HepG2 (cell line): ENCODE results near the gene VPS52. TPM values are rescaled to one million over a fixed set of nuclear protein-coding genes. Genes with fewer than 3 reads are reported as not detected.

Experiments used
- ATAC-seq: fragments of 200-7000 bp; cut with Tn5 transposase; 3 replicates; pipeline ENCODE4 v1.9.1; 2020; ENCODE audit warnings: mild to moderate bottlenecking, moderate library complexity
- BruUV-seq: library from RNA; stranded (reverse); fragments of 400-500 nt; replicated peaks from 2 replicates; lab custom pipeline; 2021; lab: Mats Ljungman, UMichigan
- CTCF ChIA-PET: fragments of 300-600 bp; formaldehyde crosslinking; extraction: SDS; loops from one replicate; lab custom pipeline; 2021; ENCODE audit warnings: low total read pairs, inconsistent platforms, low intra/inter-chr PET ratio; lab: Yijun Ruan, JAX
- POLR2A ChIA-PET: fragments of 350-600 bp; sonication (Branson Sonifier 250); formaldehyde crosslinking; loops from one replicate; lab custom pipeline; 2020; ENCODE audit warnings: antibody characterized with exemption, inconsistent platforms; lab: Yijun Ruan, JAX
- DNase-seq: peaks from one replicate; pipeline ENCODE4 v3.0.0-alpha.2; 2015; ENCODE audit warnings: low spot score
- FAIRE-seq: peaks from 3 replicates; lab custom pipeline; 2011; peaks lifted over from hg19 to GRCh38; lab: Jason Lieb, UNC
- H2AFZ ChIP-seq: one replicate; pipeline ENCODE4 v1.6.1; 2011; ENCODE audit warnings: low read length, inconsistent platforms
- H3K27ac ChIP-seq: fragments of 300-600 bp; 3 replicates; pipeline ENCODE4 v1.8.0; 2011; ENCODE audit warnings: mixed run types, mild to moderate bottlenecking, mixed read lengths, low read length, inconsistent platforms; ENCODE audit not compliant: insufficient read depth; ENCODE audit errors: extremely low read length
- H3K27me3 ChIP-seq, 2 experiments: fragments of 200-600 bp in 1 of 2; 2 replicates in 1 of 2; 3 replicates in 1 of 2; pipeline versions ENCODE4 v1.6.0 to v1.8.0; 2011; ENCODE audit warnings: low read length in 2 of 2, mild to moderate bottlenecking in 2 of 2, moderate library complexity in 2 of 2, inconsistent platforms in 1 of 2; ENCODE audit not compliant: insufficient read depth in 2 of 2, control insufficient read depth in 1 of 2
- H3K36me3 ChIP-seq, 2 experiments: fragments of 200-600 bp in 1 of 2; replicated peaks in 1 of 2; 2 replicates in 1 of 2; 3 replicates in 1 of 2; pipeline versions ENCODE4 v1.5.1 to v1.8.0; 2011; ENCODE audit warnings: low read length in 2 of 2, inconsistent platforms in 1 of 2; ENCODE audit not compliant: insufficient read depth in 2 of 2, control insufficient read depth in 1 of 2
- H3K4me1 ChIP-seq: 2 replicates; pipeline ENCODE4 v1.5.1; 2012; ENCODE audit warnings: low read length, inconsistent platforms; ENCODE audit not compliant: insufficient read depth
- H3K4me2 ChIP-seq: 2 replicates; pipeline ENCODE4 v1.6.0; 2011; ENCODE audit warnings: low read depth, low read length, inconsistent platforms
- H3K4me3 ChIP-seq, 3 experiments: fragments of 200-600 bp in 1 of 3; sonication (generic), shearing (Covaris generic) in 1 of 3; replicated peaks in 1 of 3; 2 replicates each; pipeline ENCODE4 v1.5.1; 2011 to 2016; ENCODE audit warnings: low read length in 3 of 3, inconsistent platforms in 2 of 3, low read depth in 2 of 3, mild to moderate bottlenecking in 2 of 3, control low read depth in 1 of 3, mixed read lengths in 1 of 3; ENCODE audit not compliant: insufficient read depth in 1 of 3
- H3K79me2 ChIP-seq: one replicate; pipeline ENCODE4 v1.6.1; 2011; ENCODE audit warnings: low read length, inconsistent platforms; ENCODE audit not compliant: insufficient read depth
- H3K9ac ChIP-seq: 2 replicates; pipeline ENCODE4 v1.6.0; 2011; ENCODE audit warnings: mild to moderate bottlenecking, low read depth, low read length, inconsistent platforms; ENCODE audit not compliant: insufficient read depth
- H3K9me3 ChIP-seq: 2 replicates; pipeline ENCODE4 v1.5.1; 2012; ENCODE audit warnings: mild to moderate bottlenecking, low read length
- H4K20me1 ChIP-seq: 2 replicates; pipeline ENCODE4 v1.6.0; 2011; ENCODE audit warnings: inconsistent platforms, mild to moderate bottlenecking, low read length, moderate library complexity; ENCODE audit not compliant: insufficient read depth
- AGO2 ChIP-seq: fragments of 200-400 bp; formaldehyde crosslinking; optimal IDR thresholded peaks from 2 replicates; pipeline ENCODE3; 2017; ENCODE audit warnings: mild to moderate bottlenecking, low read depth, low read length, moderate library complexity
- BRCA1 ChIP-seq: sonication (generic); formaldehyde crosslinking; IDR thresholded peaks from 2 replicates; pipeline ENCODE4 v1.4.0; 2020; ENCODE audit warnings: missing genetic modification reagents
- GTF3A ChIP-seq: sonication (generic); formaldehyde crosslinking; conservative IDR thresholded peaks from 2 replicates; pipeline ENCODE4 v1.4.0; 2020; ENCODE audit warnings: mild to moderate bottlenecking, missing genetic modification reagents
- KMT2B ChIP-seq: IDR thresholded peaks from 2 replicates; pipeline ENCODE4 v1.6.1; 2016; ENCODE audit warnings: missing genetic modification reagents, missing compliant biosample characterization
- NFE2 ChIP-seq: sonication (generic); formaldehyde crosslinking; IDR thresholded peaks from 2 replicates; pipeline ENCODE4 v1.4.0; 2020; ENCODE audit warnings: missing genetic modification reagents
- NFIB ChIP-seq: sonication (generic); formaldehyde crosslinking; IDR thresholded peaks from 2 replicates; pipeline ENCODE4 v1.9.0; 2021; ENCODE audit warnings: missing genetic modification reagents, mild to moderate bottlenecking, borderline replicate concordance
- POLR2A ChIP-seq, 2 experiments: IDR thresholded peaks; 2 replicates each; pipeline ENCODE4 v1.6.1; 2011; ENCODE audit warnings: low read depth in 2 of 2, low read length in 2 of 2, mild to moderate bottlenecking in 1 of 2, moderate library complexity in 1 of 2; ENCODE audit not compliant: insufficient read depth in 1 of 2
- RBFOX2 ChIP-seq: fragments of 200-400 bp; formaldehyde crosslinking; IDR thresholded peaks from 2 replicates; pipeline ENCODE4 v1.6.1; 2017; ENCODE audit warnings: low read depth, mild to moderate bottlenecking, low read length
- ZC3H13 ChIP-seq: sonication (generic); formaldehyde crosslinking; IDR thresholded peaks from 2 replicates; pipeline ENCODE4 v1.8.1; 2023; ENCODE audit warnings: mild to moderate bottlenecking, missing genetic modification reagents, moderate library complexity
- WGBS: methylation state at CpG from one replicate; pipeline ENCODE4 v1.1.6; 2017; ENCODE audit warnings: low lambda C conversion rate; 5-methylcytosine and 5-hydroxymethylcytosine counted together
- in situ Hi-C: cut with HindIII; loops from 2 replicates; pipeline ENCODE4 v1.10.0; 2017; ENCODE audit warnings: low pct_unique_long_range_greater_than_20kb; ENCODE audit not compliant: extremely low pct_ligation_motif_present
- intact Hi-C: fragments of 100-400 bp; cut with micrococcal nuclease; formaldehyde crosslinking; loops from one replicate; pipeline ENCODE4 v1.10.0; 2022; ENCODE audit not compliant: unreplicated experiment
- polyA plus RNA-seq, 8 experiments: library from polyadenylated mRNA; depleted of rRNA in 3 of 8; stranded (reverse) in 7 of 8; unstranded in 1 of 8; fragments of >200 nt; fragmentation: Illumina TruSeq in 4 of 8; extraction: Trizol in 4 of 8; gene quantifications; 2 replicates each; pipeline versions ENCODE4 v1.2.1 to v1.2.3, GENCODE V29; 2011 to 2016; ENCODE audit warnings: low read depth in 4 of 8, missing spikeins in 1 of 8, mixed read lengths in 1 of 8; ENCODE audit not compliant: insufficient read depth in 1 of 8
- total RNA-seq, 5 experiments: library from RNA; depleted of rRNA; stranded (reverse); fragments of >200 nt; fragmentation: Illumina TruSeq; extraction: Trizol; gene quantifications; 2 replicates each; pipeline ENCODE4 v1.2.3, GENCODE V29; 2016; ENCODE audit warnings: low read depth in 1 of 5

VPS52 gene
- total and polyA plus RNA-seq, 2 of the 13 experiments (the other 11 are each of a cell fraction or from before 2014, with no cell fraction given): 48.9 to 85.5 TPM

DNA sequence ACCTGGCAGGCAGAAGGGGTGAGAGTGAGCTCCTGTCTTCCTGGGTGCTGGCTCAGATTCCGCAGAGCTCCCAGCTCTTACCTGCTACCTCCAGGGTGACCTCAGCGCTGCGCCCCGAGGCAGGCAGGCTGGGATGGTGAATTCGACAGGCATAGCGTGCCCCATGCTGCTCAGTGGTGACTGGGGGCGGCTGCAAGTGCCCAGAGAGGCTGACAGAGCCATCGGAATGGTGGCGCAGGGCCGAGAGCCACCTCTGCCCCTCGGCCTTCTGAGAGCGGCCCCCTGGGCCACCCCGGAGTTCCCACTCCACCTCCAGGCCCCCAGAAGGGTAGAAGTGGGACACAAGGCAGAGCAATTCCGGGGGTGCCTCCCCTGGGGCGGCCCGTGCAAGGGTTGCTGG is 32.5 kb upstream of the VPS52 start:
- no peak overlapping the region for H3K9ac ChIP-seq
- H3K4me2 ChIP-seq: no peak overlapping the region
- no peak for ATAC-seq
- in situ Hi-C loops (no loop called here), intact Hi-C loops (no loop called here)
- no TSS peak for BruUV-seq
- H3K36me3 ChIP-seq: peaks cover 9 to 22% of the 10 kb centered on the region in 2 experiments; a peak in 3 of 5 replicates
- H3K9me3 ChIP-seq: no peaks in the 10 kb centered on the region
- H3K4me1 ChIP-seq: peaks cover 12% of the 10 kb centered on the region
- POLR2A ChIA-PET: interaction anchor here (0.6 kb wide), 1 partner anchor 79 kb away, joined by 4 read pairs; no protein-coding TSS in a partner anchor
- no peaks in the 10 kb centered on the region for H4K20me1 ChIP-seq
- peaks cover 10% of the 10 kb centered on the region for H3K79me2 ChIP-seq
- H3K4me3 ChIP-seq: no peak overlapping the region
- H3K27ac ChIP-seq: no peak overlapping the region
- WGBS: 95% methylated on average over 16 of the region's 16 CpGs
- DNase-seq: no peak
- peak; percentile 60; the same call in 1 of the 2 replicates for TF ChIP-seq RBFOX2
- peak; percentile 81 for TF ChIP-seq AGO2
- 0 out of 2 replicates have a peak, but pooled peaks have one; percentile 77 for TF ChIP-seq ZC3H13
- no peak for TF ChIP-seq GTF3A (CRISPR knock-in tag)
- no peak overlapping the region for H2AFZ ChIP-seq
- CTCF ChIA-PET: no interaction called here
- no peaks in the 10 kb centered on the region; a peak in 1 of 5 replicates for H3K27me3 ChIP-seq
- no peak for FAIRE-seq

DNA sequence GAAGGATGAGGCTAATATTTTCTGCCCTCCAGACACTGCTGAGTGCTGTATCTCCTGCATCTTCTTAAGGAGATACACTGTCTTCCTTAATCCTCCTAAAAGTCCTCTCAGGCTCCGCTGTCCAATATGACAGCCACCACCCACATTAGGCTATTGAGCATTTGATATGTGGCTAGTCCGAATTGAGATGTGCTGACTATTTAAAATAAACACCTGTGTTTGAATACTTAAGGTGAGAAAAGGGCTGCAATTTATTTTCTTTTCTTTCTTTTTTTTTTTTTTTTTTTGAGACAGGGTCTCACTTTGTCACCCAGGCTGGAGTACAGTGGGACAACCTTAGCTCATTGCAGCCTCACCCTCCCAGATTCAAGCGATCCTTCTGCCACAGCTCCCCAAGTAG is 30.2 kb upstream of the VPS52 start:
- intact Hi-C loops: no loop called here
- Histone ChIP-seq H3K9ac (no peak overlapping the region), H3K9me3 (no peaks in the 10 kb centered on the region), H3K4me2 (no peak overlapping the region), H3K27me3 (no peaks in the 10 kb centered on the region; a peak in 1 of 5 replicates), H3K4me3 (no peak overlapping the region), H2AFZ (no peak overlapping the region), H3K36me3 (peaks cover 9 to 20% of the 10 kb centered on the region in 2 experiments; a peak in 3 of 5 replicates), H3K79me2 (peaks cover 12% of the 10 kb centered on the region), H3K27ac (no peak overlapping the region), H4K20me1 (no peaks in the 10 kb centered on the region), H3K4me1 (peaks cover 20% of the 10 kb centered on the region)
- WGBS: 100% methylated on average over 3 of the region's 3 CpGs
- ChIA-PET CTCF (no interaction called here), POLR2A (interaction anchor here (1.6 to 4.1 kb wide), 3 partner anchors 11 to 116 kb away, joined by 3 to 57 read pairs (median 20); partner anchors contain the start of genes TAPBP and ZBTB22)
- FAIRE-seq (no peak), ATAC-seq (no peak), DNase-seq (no peak)
- BruUV-seq: no TSS peak
- TF ChIP-seq POLR2A (IDR thresholded peaks at IDR 0.05; ENCODE audit: insufficient read depth in 1 of 2, low read depth in 2 of 2, low read length in 2 of 2) (peak in 1 of 2 experiments; percentile 26; a peak in 1 of 4 replicates), BRCA1 (CRISPR knock-in tag) (no peak), NFE2 (no peak), NFIB (CRISPR knock-in tag) (no peak), KMT2B (CRISPR knock-in tag) (no peak)
- in situ Hi-C loops: no loop called here
